Measurements from ENCODE around the gene EFNA1. TPM values are rescaled to one million over a fixed set of nuclear protein-coding genes. Genes with fewer than 3 reads are reported as not detected.

EFNA1 gene
- total and polyA plus RNA-seq, 2 of the 13 experiments (the other 11 are each of a cell fraction or from before 2014, with no cell fraction given): 81.8 to 874 TPM

GRCh38 chr1:155134880-155135414 is 7.3 kb downstream of the EFNA1 start (continued):
- TF ChIP-seq IRF9 (CRISPR knock-in tag; IDR thresholded peaks at IDR 0.05; ENCODE audit: borderline replicate concordance) (no peak; the same call in 1 of the 2 replicates), RARG (CRISPR knock-in tag; IDR thresholded peaks at IDR 0.05; ENCODE audit: low read depth) (no peak), GATA4 (IDR thresholded peaks at IDR 0.05; ENCODE audit: borderline replicate concordance, low read depth) (no peak), ZNF513 (CRISPR knock-in tag; conservative IDR thresholded peaks at IDR 0.05) (no peak), CHD4 (IDR thresholded peaks at IDR 0.05; ENCODE audit: borderline replicate concordance, low read length) (no peak), SAFB2 (CRISPR knock-in tag; IDR thresholded peaks at IDR 0.05; ENCODE audit: borderline replicate concordance, low read depth) (no peak), RARA (CRISPR knock-in tag; IDR thresholded peaks at IDR 0.05) (peak; percentile 63), ZNF746 (CRISPR knock-in tag; IDR thresholded peaks at IDR 0.05) (no peak), ZBED4 (CRISPR knock-in tag; IDR thresholded peaks at IDR 0.05; ENCODE audit: borderline replicate concordance) (no peak), ZBTB33 (CRISPR knock-in tag; IDR thresholded peaks at IDR 0.05) (no peak), NR2F6 (IDR thresholded peaks at IDR 0.05) (no peak), NR2F6 (CRISPR knock-in tag; IDR thresholded peaks at IDR 0.05) (peak; percentile 37), CC2D1A (CRISPR knock-in tag; IDR thresholded peaks at IDR 0.05) (no peak), MBD4 (IDR thresholded peaks at IDR 0.05; ENCODE audit: borderline replicate concordance, low read length) (no peak), KLF9 (CRISPR knock-in tag; IDR thresholded peaks at IDR 0.05; ENCODE audit: low read depth) (no peak), IKZF4 (CRISPR knock-in tag; IDR thresholded peaks at IDR 0.05; ENCODE audit: borderline replicate concordance, low read depth, not compliant biosample characterization) (no peak), PLSCR1 (CRISPR knock-in tag; IDR thresholded peaks at IDR 0.05; ENCODE audit: borderline replicate concordance) (no peak), KMT2B (CRISPR knock-in tag; IDR thresholded peaks at IDR 0.05) (no peak), MYNN (CRISPR knock-in tag; IDR thresholded peaks at IDR 0.05; ENCODE audit: low read depth) (no peak)

All from HepG2 (cell line).